22Rv1 (cell line): ENCODE results near the gene ZNF608.

Experiments used
- CTCF ChIP-seq: fragments of 450-650 bp; IDR thresholded peaks from 2 replicates; pipeline ENCODE4 v1.5.1; 2017; ENCODE audit warnings: mild to moderate bottlenecking
- ZFX ChIP-seq: fragments of 450-650 bp; IDR thresholded peaks from 2 replicates; pipeline ENCODE4 v1.6.1; 2017; ENCODE audit warnings: antibody characterized with exemption, borderline replicate concordance

- no peak for TF ChIP-seq CTCF
- no peak for TF ChIP-seq ZFX
Measured at GRCh38 chr5:124697933-124698591, 48.4 kb downstream of the ZNF608 start.
